Mammary epithelial cell (primary cell): ENCODE data around the gene PRRT1B.

Experiments used
- EZH2 ChIP-seq: IDR thresholded peaks from 2 replicates; pipeline ENCODE4 v1.6.1; 2012; ENCODE audit warnings: low read length, inconsistent platforms, borderline replicate concordance
- TF ChIP-seq, protein P1 (sequence below), 2 donors: IDR thresholded peaks in 1 of 2; conservative IDR thresholded peaks in 1 of 2; 2 replicates each; pipeline ENCODE4 v1.5.1; 2011 to 2012; ENCODE audit warnings: inconsistent platforms in 2 of 2, low read length in 2 of 2, mild to moderate bottlenecking in 2 of 2, control low read depth in 1 of 2, low read depth in 1 of 2; ENCODE audit not compliant: insufficient read depth in 1 of 2; ENCODE audit errors: extremely low read depth in 1 of 2

DNA sequence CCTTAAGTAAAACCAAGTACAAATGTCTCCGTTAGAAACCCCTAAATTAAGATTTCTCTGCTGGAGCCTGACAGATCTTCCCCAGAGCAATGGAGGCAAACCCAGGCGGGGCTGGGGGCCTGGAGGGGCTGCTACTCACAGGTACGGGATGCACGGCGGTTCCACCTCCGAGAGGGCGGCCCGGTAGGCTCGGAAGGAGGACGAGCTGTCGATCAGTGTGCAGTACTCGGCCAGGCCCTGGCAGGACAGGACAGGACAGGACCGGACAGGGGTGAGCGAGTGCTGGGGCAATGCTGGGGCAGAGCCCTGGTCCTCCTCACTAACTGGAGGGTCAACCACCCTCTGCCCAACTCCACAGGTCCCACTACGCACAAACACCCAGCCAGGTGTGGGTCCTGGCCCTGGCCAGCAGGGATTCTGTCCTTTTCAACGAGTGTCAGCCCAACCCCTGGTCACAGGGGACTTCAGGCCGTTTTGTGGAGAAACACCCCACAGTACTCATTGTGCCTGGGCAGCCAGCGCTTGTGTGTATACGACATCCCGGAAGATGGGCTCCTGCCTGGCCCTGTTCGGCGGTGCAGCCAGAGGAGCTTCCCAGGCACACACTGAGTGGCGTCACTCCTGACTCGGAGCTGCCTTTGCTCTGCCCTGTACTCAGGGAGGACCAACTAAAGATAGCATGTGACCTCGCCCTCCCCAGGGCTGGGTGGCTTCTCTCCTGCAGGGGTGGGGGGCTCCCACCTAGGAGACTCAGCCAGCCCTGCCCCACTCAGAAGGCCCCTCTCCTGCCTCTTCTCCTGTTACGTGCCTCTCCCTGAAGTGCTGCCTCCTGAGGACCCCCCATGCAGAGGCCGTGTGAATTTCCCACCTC is 37.4 kb downstream of the PRRT1B start:
- TF ChIP-seq, protein P1, sequence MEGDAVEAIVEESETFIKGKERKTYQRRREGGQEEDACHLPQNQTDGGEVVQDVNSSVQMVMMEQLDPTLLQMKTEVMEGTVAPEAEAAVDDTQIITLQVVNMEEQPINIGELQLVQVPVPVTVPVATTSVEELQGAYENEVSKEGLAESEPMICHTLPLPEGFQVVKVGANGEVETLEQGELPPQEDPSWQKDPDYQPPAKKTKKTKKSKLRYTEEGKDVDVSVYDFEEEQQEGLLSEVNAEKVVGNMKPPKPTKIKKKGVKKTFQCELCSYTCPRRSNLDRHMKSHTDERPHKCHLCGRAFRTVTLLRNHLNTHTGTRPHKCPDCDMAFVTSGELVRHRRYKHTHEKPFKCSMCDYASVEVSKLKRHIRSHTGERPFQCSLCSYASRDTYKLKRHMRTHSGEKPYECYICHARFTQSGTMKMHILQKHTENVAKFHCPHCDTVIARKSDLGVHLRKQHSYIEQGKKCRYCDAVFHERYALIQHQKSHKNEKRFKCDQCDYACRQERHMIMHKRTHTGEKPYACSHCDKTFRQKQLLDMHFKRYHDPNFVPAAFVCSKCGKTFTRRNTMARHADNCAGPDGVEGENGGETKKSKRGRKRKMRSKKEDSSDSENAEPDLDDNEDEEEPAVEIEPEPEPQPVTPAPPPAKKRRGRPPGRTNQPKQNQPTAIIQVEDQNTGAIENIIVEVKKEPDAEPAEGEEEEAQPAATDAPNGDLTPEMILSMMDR (conservative IDR thresholded peaks at IDR 0.05 in 1 of 2, IDR thresholded peaks at IDR 0.05 in 1 of 2; ENCODE audit: extremely low read depth in 1 of 2, insufficient read depth in 1 of 2, low read depth in 1 of 2, low read length in 2 of 2) = no peak
- TF ChIP-seq EZH2 = no peak
